Fibroblast of lung (primary cell): Measurements from ENCODE around the gene GPC3. TPM values are rescaled to one million over a fixed set of nuclear protein-coding genes. Genes with fewer than 3 reads are reported as not detected.

ENCODE experiments used
- DNase-seq, 2 donors: peaks; one replicate each; pipeline versions ENCODE4 v3.0.0 to v3.0.0-alpha.2; 2010; ENCODE audit warnings: low read depth in 2 of 2
- H2AFZ ChIP-seq: 2 replicates; pipeline ENCODE4 v1.5.1; 2012; ENCODE audit warnings: low read length, control low read depth, inconsistent platforms
- H3K27ac ChIP-seq: 2 replicates; pipeline ENCODE4 v1.5.1; 2011; ENCODE audit warnings: low read length, control low read depth; ENCODE audit not compliant: insufficient read depth
- H3K27me3 ChIP-seq: 2 replicates; pipeline ENCODE4 v1.5.1; 2011; ENCODE audit warnings: mild to moderate bottlenecking, low read length; ENCODE audit not compliant: control insufficient read depth, insufficient read depth
- H3K36me3 ChIP-seq: 2 replicates; pipeline ENCODE4 v1.5.1; 2011; ENCODE audit warnings: low read length; ENCODE audit not compliant: control insufficient read depth, insufficient read depth
- H3K4me1 ChIP-seq: 2 replicates; pipeline ENCODE4 v1.5.1; 2011; ENCODE audit warnings: low read length; ENCODE audit not compliant: control insufficient read depth, insufficient read depth; ENCODE audit errors: extremely low read depth
- H3K4me2 ChIP-seq: 2 replicates; pipeline ENCODE4 v1.5.1; 2011; ENCODE audit warnings: low read length, control low read depth; ENCODE audit not compliant: insufficient read depth; ENCODE audit errors: extremely low read depth
- H3K4me3 ChIP-seq, 4 experiments: fragments of 200-600 bp in 1 of 4; sonication (generic) in 1 of 4; replicated peaks in 1 of 4; 2 replicates each; pipeline ENCODE4 v1.5.1; 2011 to 2016; ENCODE audit warnings: low read length in 4 of 4, low read depth in 3 of 4, mild to moderate bottlenecking in 3 of 4, control low read depth in 2 of 4, inconsistent platforms in 1 of 4, mixed read lengths in 1 of 4; ENCODE audit not compliant: insufficient read depth in 1 of 4; ENCODE audit errors: control extremely low read depth in 1 of 4
- H3K79me2 ChIP-seq: 2 replicates; pipeline ENCODE4 v1.5.1; 2012; ENCODE audit warnings: mild to moderate bottlenecking, low read length, inconsistent platforms; ENCODE audit not compliant: control insufficient read depth, insufficient read depth
- H3K9ac ChIP-seq: 2 replicates; pipeline ENCODE4 v1.5.1; 2011; ENCODE audit warnings: mild to moderate bottlenecking, low read length, control low read depth; ENCODE audit not compliant: insufficient read depth
- H3K9me3 ChIP-seq: 2 replicates; pipeline ENCODE4 v1.5.1; 2012; ENCODE audit warnings: low read depth, low read length; ENCODE audit not compliant: control insufficient read depth, insufficient read depth
- H4K20me1 ChIP-seq: 2 replicates; pipeline ENCODE4 v1.5.1; 2011; ENCODE audit warnings: low read length; ENCODE audit not compliant: control insufficient read depth, insufficient read depth; ENCODE audit errors: extremely low read depth
- CTCF ChIP-seq, 2 donors: IDR thresholded peaks in 1 of 2; conservative IDR thresholded peaks in 1 of 2; 1 replicate in 1 of 2; 2 replicates in 1 of 2; pipeline ENCODE4 v1.5.1; 2011 to 2012; ENCODE audit warnings: low read length in 2 of 2, control low read depth in 1 of 2, inconsistent platforms in 1 of 2, low read depth in 1 of 2, mild to moderate bottlenecking in 1 of 2
- EZH2 ChIP-seq: IDR thresholded peaks from 2 replicates; pipeline ENCODE4 v1.5.1; 2012; ENCODE audit warnings: low read length, control low read depth, mild to moderate bottlenecking; ENCODE audit errors: missing control alignments
- polyA plus RNA-seq, 2 donors: library from polyadenylated mRNA; depleted of rRNA in 1 of 2; stranded (reverse) in 1 of 2; unstranded in 1 of 2; fragments of >200 nt; gene quantifications; 2 replicates each; pipeline ENCODE4 v1.2.1, GENCODE V29; 2011 to 2012; ENCODE audit warnings: missing spikeins in 1 of 2
- total RNA-seq: library from RNA; depleted of rRNA; stranded (reverse); fragments of >200 nt; gene quantifications from 2 replicates; pipeline ENCODE4 v1.2.1, GENCODE V29; 2014

Gene GPC3
- total and polyA plus RNA-seq, 2 donors (not counting 1 experiment from before 2014, with no cell fraction given) = 6.4 to 7.1 TPM

GRCh38 chrX:133783274-133783673 lies 202.1 kb downstream of the GPC3 start:
- TF ChIP-seq EZH2 = no peak
- no peak for TF ChIP-seq CTCF (conservative IDR thresholded peaks at IDR 0.05 in 1 of 2, IDR thresholded peaks at IDR 0.05 in 1 of 2; ENCODE audit: low read depth in 1 of 2, low read length in 2 of 2)
- Histone ChIP-seq H4K20me1 (no peaks in the 10 kb centered on the region), H3K27ac (no peak overlapping the region), H3K4me2 (no peak overlapping the region), H3K79me2 (no peaks in the 10 kb centered on the region), H3K4me3 (no peak overlapping the region), H3K36me3 (no peaks in the 10 kb centered on the region), H3K9me3 (no peaks in the 10 kb centered on the region), H3K27me3 (no peaks in the 10 kb centered on the region), H3K9ac (no peak overlapping the region), H2AFZ (no peak overlapping the region), H3K4me1 (no peaks in the 10 kb centered on the region)
- no peak for DNase-seq

GRCh38 chrX:133781174-133781573 lies 204.2 kb downstream of the GPC3 start:
- H2AFZ ChIP-seq = no peak overlapping the region
- no peak overlapping the region for H3K27ac ChIP-seq
- TF ChIP-seq EZH2 = no peak
- no peak for TF ChIP-seq CTCF (conservative IDR thresholded peaks at IDR 0.05 in 1 of 2, IDR thresholded peaks at IDR 0.05 in 1 of 2; ENCODE audit: low read depth in 1 of 2, low read length in 2 of 2)
- no peaks in the 10 kb centered on the region for H3K36me3 ChIP-seq
- no peaks in the 10 kb centered on the region for H3K27me3 ChIP-seq
- no peaks in the 10 kb centered on the region for H3K9me3 ChIP-seq
- DNase-seq = no peak
- H3K79me2 ChIP-seq = no peaks in the 10 kb centered on the region
- H3K4me3 ChIP-seq = no peak overlapping the region
- no peaks in the 10 kb centered on the region for H3K4me1 ChIP-seq
- H4K20me1 ChIP-seq = no peaks in the 10 kb centered on the region
- no peak overlapping the region for H3K9ac ChIP-seq
- no peak overlapping the region for H3K4me2 ChIP-seq

GRCh38 chrX:133776072-133776471 lies 209.3 kb downstream of the GPC3 start:
- H3K27me3 ChIP-seq = no peaks in the 10 kb centered on the region
- no peak overlapping the region for H3K4me2 ChIP-seq
- H3K4me3 ChIP-seq = no peak overlapping the region
- no peaks in the 10 kb centered on the region for H3K36me3 ChIP-seq
- no peaks in the 10 kb centered on the region for H3K9me3 ChIP-seq
- no peak overlapping the region for H3K9ac ChIP-seq
- TF ChIP-seq EZH2 = no peak
- peak; percentile 25 to 57 for TF ChIP-seq CTCF (conservative IDR thresholded peaks at IDR 0.05 in 1 of 2, IDR thresholded peaks at IDR 0.05 in 1 of 2; ENCODE audit: low read depth in 1 of 2, low read length in 2 of 2)
- H3K4me1 ChIP-seq = no peaks in the 10 kb centered on the region
- no peaks in the 10 kb centered on the region for H4K20me1 ChIP-seq
- no peak overlapping the region for H3K27ac ChIP-seq
- H3K79me2 ChIP-seq = no peaks in the 10 kb centered on the region
- H2AFZ ChIP-seq = no peak overlapping the region
- DNase-seq = peak in 1 of 2 donors; percentile 9
